HEK293 (cell line): Measurements from ENCODE around the gene DUSP10.

Experiments
- CTCF ChIA-PET: fragments of 350-600 bp; formaldehyde crosslinking; extraction: SDS; loops from one replicate; lab custom pipeline; 2021; ENCODE audit warnings: antibody characterized with exemption; lab: Yijun Ruan, JAX
- POLR2A ChIA-PET: fragments of 300-600 bp; formaldehyde crosslinking; extraction: SDS; loops from one replicate; lab custom pipeline; 2020; ENCODE audit warnings: antibody characterized with exemption, inconsistent platforms; lab: Yijun Ruan, JAX
- H3K27ac ChIP-seq: fragments of 200-500 bp; sonication (Bioruptor generic); 2 replicates; pipeline ENCODE4 v1.5.1; 2014; ENCODE audit warnings: low read depth, low read length, control low read depth, inconsistent platforms; ENCODE audit errors: extremely low read depth
- H3K36me3 ChIP-seq, 2 experiments: fragments of 200-500 bp in 1 of 2; sonication (Bioruptor generic) in 1 of 2; 1 replicate in 1 of 2; 2 replicates in 1 of 2; pipeline ENCODE4 v1.5.1; 2014 to 2017; ENCODE audit warnings: inconsistent platforms in 2 of 2, low read length in 2 of 2; ENCODE audit not compliant: control insufficient read depth in 2 of 2, insufficient read depth in 1 of 2
- H3K4me1 ChIP-seq: fragments of 200-500 bp; sonication (Bioruptor generic); 2 replicates; pipeline ENCODE4 v1.5.1; 2014; ENCODE audit warnings: mild to moderate bottlenecking, low read length, inconsistent platforms; ENCODE audit not compliant: control insufficient read depth, insufficient read depth
- H3K4me3 ChIP-seq: 2 replicates; pipeline ENCODE4 v1.5.1; 2011; ENCODE audit warnings: low read depth, mild to moderate bottlenecking, control low read depth, low read length, moderate library complexity
- H3K9me3 ChIP-seq: fragments of 200-500 bp; sonication (Bioruptor generic); 2 replicates; pipeline ENCODE4 v1.5.1; 2014; ENCODE audit warnings: low read depth, low read length, inconsistent platforms; ENCODE audit not compliant: control insufficient read depth, insufficient read depth
- BCL11A ChIP-seq: fragments of 450-650 bp; formaldehyde crosslinking; IDR thresholded peaks from 2 replicates; pipeline ENCODE4 v1.5.1; 2016; ENCODE audit warnings: low read depth, missing biosample characterization, missing genetic modification characterization
- GLI2 ChIP-seq: fragments of 450-650 bp; formaldehyde crosslinking; IDR thresholded peaks from 2 replicates; pipeline ENCODE4; 2017; ENCODE audit warnings: missing biosample characterization, missing genetic modification characterization, low read depth, borderline replicate concordance
- HOXC10 ChIP-seq: sonication (generic); formaldehyde crosslinking; IDR thresholded peaks from 2 replicates; pipeline ENCODE4 v1.8.1; 2023; ENCODE audit warnings: mild to moderate bottlenecking, missing genetic modification reagents
- PATZ1 ChIP-seq: fragments of 450-650 bp; formaldehyde crosslinking; IDR thresholded peaks from 2 replicates; pipeline ENCODE4 v1.5.1; 2016; ENCODE audit warnings: missing biosample characterization, missing genetic modification characterization
- PBX3 ChIP-seq: sonication (generic); formaldehyde crosslinking; IDR thresholded peaks from 2 replicates; pipeline ENCODE4 v1.8.1; 2022; ENCODE audit warnings: mild to moderate bottlenecking, moderate library complexity, missing genetic modification reagents
- TCF7L2 ChIP-seq: IDR thresholded peaks from 2 replicates; pipeline ENCODE4 v1.6.1; 2011; ENCODE audit warnings: low read depth, mild to moderate bottlenecking, inconsistent platforms, low read length, moderate library complexity, borderline replicate concordance
- WT1 ChIP-seq: fragments of 450-650 bp; formaldehyde crosslinking; IDR thresholded peaks from 2 replicates; pipeline ENCODE4 v1.5.1; 2016; ENCODE audit warnings: missing biosample characterization, missing genetic modification characterization
- YY2 ChIP-seq: fragments of 450-650 bp; formaldehyde crosslinking; IDR thresholded peaks from 2 replicates; pipeline ENCODE4 v1.5.1; 2016; ENCODE audit warnings: missing biosample characterization, missing genetic modification characterization
- ZBTB1 ChIP-seq: fragments of 450-650 bp; formaldehyde crosslinking; IDR thresholded peaks from 2 replicates; pipeline ENCODE4 v1.5.1; 2016; ENCODE audit warnings: missing biosample characterization, missing genetic modification characterization
- ZBTB44 ChIP-seq: fragments of 450-650 bp; IDR thresholded peaks from 2 replicates; pipeline ENCODE4 v1.5.1; 2018; ENCODE audit warnings: missing biosample characterization, mild to moderate bottlenecking, missing genetic modification characterization
- ZNF174 ChIP-seq: fragments of 450-650 bp; formaldehyde crosslinking; IDR thresholded peaks from 2 replicates; pipeline ENCODE4 v1.5.0; 2017; ENCODE audit warnings: missing biosample characterization, mild to moderate bottlenecking, missing genetic modification characterization
- ZNF214 ChIP-seq: fragments of 450-650 bp; formaldehyde crosslinking; IDR thresholded peaks from 2 replicates; pipeline ENCODE4 v1.5.1; 2017; ENCODE audit warnings: missing biosample characterization, mild to moderate bottlenecking, missing genetic modification characterization, borderline replicate concordance
- ZNF248 ChIP-seq: fragments of 450-650 bp; formaldehyde crosslinking; IDR thresholded peaks from 2 replicates; pipeline ENCODE4 v1.5.1; 2017; ENCODE audit warnings: missing biosample characterization, missing genetic modification characterization
- ZNF280C ChIP-seq: fragments of 450-650 bp; formaldehyde crosslinking; IDR thresholded peaks from 2 replicates; pipeline ENCODE4 v1.5.1; 2016; ENCODE audit warnings: missing biosample characterization, missing genetic modification characterization
- ZNF292 ChIP-seq: fragments of 450-650 bp; formaldehyde crosslinking; IDR thresholded peaks from 2 replicates; pipeline ENCODE4 v1.5.1; 2016; ENCODE audit warnings: low read depth, missing biosample characterization, missing genetic modification characterization, borderline replicate concordance
- ZNF362 ChIP-seq: fragments of 450-650 bp; formaldehyde crosslinking; IDR thresholded peaks from 2 replicates; pipeline ENCODE4 v1.5.1; 2016; ENCODE audit warnings: missing biosample characterization, missing genetic modification characterization
- ZNF629 ChIP-seq: fragments of 450-650 bp; formaldehyde crosslinking; IDR thresholded peaks from 2 replicates; pipeline ENCODE4 v1.5.1; 2017; ENCODE audit warnings: missing biosample characterization, missing genetic modification characterization
- ZNF707 ChIP-seq: fragments of 450-650 bp; formaldehyde crosslinking; IDR thresholded peaks from 2 replicates; pipeline ENCODE4 v1.5.1; 2016; ENCODE audit warnings: missing biosample characterization, missing genetic modification characterization
- ZNF768 ChIP-seq: fragments of 450-650 bp; formaldehyde crosslinking; IDR thresholded peaks from 2 replicates; pipeline ENCODE4 v1.5.1; 2018; ENCODE audit warnings: missing biosample characterization, mild to moderate bottlenecking, missing genetic modification characterization
- ZNF777 ChIP-seq: fragments of 450-650 bp; formaldehyde crosslinking; IDR thresholded peaks from 2 replicates; pipeline ENCODE4 v1.5.1; 2017; ENCODE audit warnings: missing biosample characterization, missing genetic modification characterization, borderline replicate concordance

DUSP10 gene

GRCh38 chr1:221712776-221713431, 29.0 kb downstream of the DUSP10 start:
- POLR2A ChIA-PET: interaction anchor here (1.3 kb wide), 1 partner anchor 29 kb away, joined by 3 read pairs; no protein-coding TSS in a partner anchor
- no peaks in the 10 kb centered on the region for H3K36me3 ChIP-seq
- H3K4me1 ChIP-seq: peaks cover 17% of the 10 kb centered on the region
- no peak overlapping the region for H3K27ac ChIP-seq
- CTCF ChIA-PET: no interaction called here
- H3K9me3 ChIP-seq: no peaks in the 10 kb centered on the region
- H3K4me3 ChIP-seq: no peak overlapping the region
- TF ChIP-seq ZNF174 (tag by site-specific recombination): no peak
- TF ChIP-seq ZNF362 (tag by site-specific recombination): 0 out of 2 replicates have a peak, but pooled peaks have one; percentile 1
- no peak for TF ChIP-seq TCF7L2
- no peak for TF ChIP-seq ZNF292 (tag by site-specific recombination)
- TF ChIP-seq ZBTB1 (tag by site-specific recombination): no peak

GRCh38 chr1:221712198-221712684, 29.6 kb downstream of the DUSP10 start:
- ChIA-PET CTCF (no interaction called here), POLR2A (interaction anchor here (1.3 kb wide), 1 partner anchor 30 kb away, joined by 3 read pairs; no protein-coding TSS in a partner anchor)
- TF ChIP-seq YY2: no peak
- TF ChIP-seq PATZ1: no peak
- TF ChIP-seq BCL11A (tag by site-specific recombination): no peak
- TF ChIP-seq TCF7L2: no peak
- no peak for TF ChIP-seq ZNF768 (tag by site-specific recombination)
- TF ChIP-seq ZNF248 (tag by site-specific recombination): no peak
- TF ChIP-seq WT1 (tag by site-specific recombination): 0 out of 2 replicates have a peak, but pooled peaks have one; percentile 24
- no peak for TF ChIP-seq HOXC10
- TF ChIP-seq ZNF629: peak; percentile 50; the same call in 1 of the 2 replicates
- no peak for TF ChIP-seq GLI2 (tag by site-specific recombination)
- no peak for TF ChIP-seq ZNF707 (tag by site-specific recombination)
- TF ChIP-seq PBX3 (CRISPR knock-in tag): no peak
- TF ChIP-seq ZNF214 (tag by site-specific recombination): no peak
- TF ChIP-seq ZNF280C (tag by site-specific recombination): no peak
- no peak for TF ChIP-seq ZBTB44
- TF ChIP-seq ZNF777 (tag by site-specific recombination): no peak
- Histone ChIP-seq H3K27ac (no peak overlapping the region), H3K4me3 (no peak overlapping the region), H3K4me1 (peaks cover 14% of the 10 kb centered on the region), H3K36me3 (no peaks in the 10 kb centered on the region), H3K9me3 (no peaks in the 10 kb centered on the region)
